ENCODE data around the gene KCTD13.
"Not testable (repeated sequence)": the region's sequence is repeated elsewhere in the genome, so short reads cannot be mapped to it uniquely, and the experiment has no call there.

DNA sequence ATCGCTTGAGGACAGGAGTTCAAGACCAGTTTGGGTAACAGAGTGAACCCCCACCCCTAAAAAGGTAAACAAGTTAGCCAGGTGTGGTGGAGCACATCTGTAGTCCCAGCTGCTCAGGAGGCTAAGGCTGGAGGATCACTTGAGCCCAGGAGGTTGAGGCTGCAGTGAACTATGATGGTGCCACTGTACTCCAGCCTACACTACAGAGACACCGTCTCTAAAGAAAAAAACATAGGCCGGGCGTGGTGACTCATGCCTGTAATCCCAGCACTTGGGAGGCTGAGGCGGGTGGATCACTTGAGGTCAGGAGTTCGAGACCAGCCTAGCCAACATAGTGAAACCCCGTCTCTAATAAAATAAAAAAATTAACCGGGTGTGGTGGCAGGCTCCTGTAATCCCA lies 57.0 kb downstream of the KCTD13 start:
- not testable (repeated sequence) for TF ChIP-seq CTCF (IDR thresholded peaks at IDR 0.05; ENCODE audit: low read depth, low read length, missing input control); RAD21 (IDR thresholded peaks at IDR 0.05); EGR1 (IDR thresholded peaks at IDR 0.05; ENCODE audit: low read depth in 2 of 2); TAF1 (conservative IDR thresholded peaks at IDR 0.05); SP1 (IDR thresholded peaks at IDR 0.05); YY1 (IDR thresholded peaks at IDR 0.05); HNF4G (IDR thresholded peaks at IDR 0.05); NR2F2 (IDR thresholded peaks at IDR 0.05); GABPA (IDR thresholded peaks at IDR 0.05 in 1 of 2, conservative IDR thresholded peaks at IDR 0.05 in 1 of 2); HNF4A (conservative IDR thresholded peaks at IDR 0.05); FOXA1 (IDR thresholded peaks at IDR 0.05)
- TF ChIP-seq, protein P1, sequence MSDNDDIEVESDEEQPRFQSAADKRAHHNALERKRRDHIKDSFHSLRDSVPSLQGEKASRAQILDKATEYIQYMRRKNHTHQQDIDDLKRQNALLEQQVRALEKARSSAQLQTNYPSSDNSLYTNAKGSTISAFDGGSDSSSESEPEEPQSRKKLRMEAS (IDR thresholded peaks at IDR 0.05): not testable (repeated sequence)
- TF ChIP-seq, protein P2, sequence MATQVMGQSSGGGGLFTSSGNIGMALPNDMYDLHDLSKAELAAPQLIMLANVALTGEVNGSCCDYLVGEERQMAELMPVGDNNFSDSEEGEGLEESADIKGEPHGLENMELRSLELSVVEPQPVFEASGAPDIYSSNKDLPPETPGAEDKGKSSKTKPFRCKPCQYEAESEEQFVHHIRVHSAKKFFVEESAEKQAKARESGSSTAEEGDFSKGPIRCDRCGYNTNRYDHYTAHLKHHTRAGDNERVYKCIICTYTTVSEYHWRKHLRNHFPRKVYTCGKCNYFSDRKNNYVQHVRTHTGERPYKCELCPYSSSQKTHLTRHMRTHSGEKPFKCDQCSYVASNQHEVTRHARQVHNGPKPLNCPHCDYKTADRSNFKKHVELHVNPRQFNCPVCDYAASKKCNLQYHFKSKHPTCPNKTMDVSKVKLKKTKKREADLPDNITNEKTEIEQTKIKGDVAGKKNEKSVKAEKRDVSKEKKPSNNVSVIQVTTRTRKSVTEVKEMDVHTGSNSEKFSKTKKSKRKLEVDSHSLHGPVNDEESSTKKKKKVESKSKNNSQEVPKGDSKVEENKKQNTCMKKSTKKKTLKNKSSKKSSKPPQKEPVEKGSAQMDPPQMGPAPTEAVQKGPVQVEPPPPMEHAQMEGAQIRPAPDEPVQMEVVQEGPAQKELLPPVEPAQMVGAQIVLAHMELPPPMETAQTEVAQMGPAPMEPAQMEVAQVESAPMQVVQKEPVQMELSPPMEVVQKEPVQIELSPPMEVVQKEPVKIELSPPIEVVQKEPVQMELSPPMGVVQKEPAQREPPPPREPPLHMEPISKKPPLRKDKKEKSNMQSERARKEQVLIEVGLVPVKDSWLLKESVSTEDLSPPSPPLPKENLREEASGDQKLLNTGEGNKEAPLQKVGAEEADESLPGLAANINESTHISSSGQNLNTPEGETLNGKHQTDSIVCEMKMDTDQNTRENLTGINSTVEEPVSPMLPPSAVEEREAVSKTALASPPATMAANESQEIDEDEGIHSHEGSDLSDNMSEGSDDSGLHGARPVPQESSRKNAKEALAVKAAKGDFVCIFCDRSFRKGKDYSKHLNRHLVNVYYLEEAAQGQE (IDR thresholded peaks at IDR 0.05): not testable (repeated sequence)
- TF ChIP-seq, protein P3, sequence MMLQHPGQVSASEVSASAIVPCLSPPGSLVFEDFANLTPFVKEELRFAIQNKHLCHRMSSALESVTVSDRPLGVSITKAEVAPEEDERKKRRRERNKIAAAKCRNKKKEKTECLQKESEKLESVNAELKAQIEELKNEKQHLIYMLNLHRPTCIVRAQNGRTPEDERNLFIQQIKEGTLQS (IDR thresholded peaks at IDR 0.05): not testable (repeated sequence)
